GM21576 (cell line): ENCODE results near the gene FOXA1.

ENCODE experiments used
- ATAC-seq: cut with Tn5 transposase; IDR thresholded peaks from one replicate; pipeline ENCODE4 v1.9.1; 2021; ENCODE audit warnings: mild to moderate bottlenecking, moderate library complexity; ENCODE audit not compliant: unreplicated experiment

FOXA1 gene

GRCh38 chr14:37594971-37595808, at the start of gene FOXA1, which contains the start of gene TTC6:
FOXA1 (minus strand) TSS chr14:37595249; CDS start chr14:37594972, 277 bp downstream.
TTC6 (plus strand) TSS chr14:37595629; CDS start chr14:37622065, 26,436 bp downstream.
- ATAC-seq, result no peak

GRCh38 chr14:37643701-37644100, 48.7 kb upstream of the FOXA1 start:
- no peak for ATAC-seq

GRCh38 chr14:37642125-37642524, 47.1 kb upstream of the FOXA1 start:
- ATAC-seq, result no peak

- no peak for ATAC-seq
These were observed 46.1 kb upstream of the FOXA1 start for GRCh38 chr14:37641117-37641516.

- ATAC-seq, result no peak
These were observed 43.5 kb upstream of the FOXA1 start for GRCh38 chr14:37638599-37638998.

- no peak for ATAC-seq
These were observed 42.3 kb upstream of the FOXA1 start for GRCh38 chr14:37637341-37637740.

- no peak for ATAC-seq
These were observed 30.8 kb upstream of the FOXA1 start for GRCh38 chr14:37625597-37626595.

GRCh38 chr14:37623971-37624370, 28.9 kb upstream of the FOXA1 start:
- ATAC-seq, result no peak

- no peak for ATAC-seq
These were observed 28.4 kb upstream of the FOXA1 start for GRCh38 chr14:37623426-37623951.

- no peak for ATAC-seq
These were observed 27.3 kb upstream of the FOXA1 start for GRCh38 chr14:37622231-37622923.

GRCh38 chr14:37620856-37621255, 25.8 kb upstream of the FOXA1 start:
- ATAC-seq, result no peak

- ATAC-seq, result no peak
These were observed 23.5 kb upstream of the FOXA1 start for GRCh38 chr14:37618498-37619028.

- ATAC-seq, result no peak
These were observed 22.9 kb upstream of the FOXA1 start for GRCh38 chr14:37617864-37618365.

- ATAC-seq, result no peak
These were observed 21.8 kb upstream of the FOXA1 start for GRCh38 chr14:37616853-37617252.

GRCh38 chr14:37615582-37616289, 20.7 kb upstream of the FOXA1 start:
- no peak for ATAC-seq

GRCh38 chr14:37610945-37611523, 16.0 kb upstream of the FOXA1 start:
- no peak for ATAC-seq

GRCh38 chr14:37608649-37609048, 13.6 kb upstream of the FOXA1 start:
- no peak for ATAC-seq

- no peak for ATAC-seq
These were observed 11.6 kb upstream of the FOXA1 start for GRCh38 chr14:37606678-37607077.

GRCh38 chr14:37603688-37604251, 8.7 kb upstream of the FOXA1 start:
- ATAC-seq, result no peak
